ENCODE measurements around the gene CTDSP2. TPM values are rescaled to one million over a fixed set of nuclear protein-coding genes. Genes with fewer than 3 reads are reported as not detected.
"Not testable (repeated sequence)": the region's sequence is repeated elsewhere in the genome, so short reads cannot be mapped to it uniquely, and the experiment has no call there.

The CTDSP2 gene
- polyA plus RNA-seq, 1 donor: 131 TPM

- H3K36me3 ChIP-seq (ENCODE audit: control insufficient read depth, insufficient read depth, low read length): peaks cover 9% of the 10 kb centered on the region
- WGBS (ENCODE audit: insufficient coverage, low lambda C conversion rate): no CpG with 5 or more reads among the region's 4 CpGs
- peaks cover 10% of the 10 kb centered on the region for H3K4me1 ChIP-seq (ENCODE audit: control insufficient read depth, insufficient read depth, low read length)
- no peaks in the 10 kb centered on the region for H3K27me3 ChIP-seq (ENCODE audit: control insufficient read depth, insufficient read depth, low read length)
- no peaks in the 10 kb centered on the region for H3K9me3 ChIP-seq (ENCODE audit: control insufficient read depth, low read depth, low read length)
- H3K27ac ChIP-seq (ENCODE audit: low read length): no peak overlapping the region
- DNase-seq: no peak
- no peak overlapping the region for H3K4me3 ChIP-seq (ENCODE audit: low read length)
These were observed 66.1 kb downstream of the CTDSP2 start for GRCh38 chr12:57780284-57780897.

- no peaks in the 10 kb centered on the region for H3K27me3 ChIP-seq (ENCODE audit: control insufficient read depth, insufficient read depth, low read length)
- no peak for DNase-seq
- peaks cover 10% of the 10 kb centered on the region for H3K4me1 ChIP-seq (ENCODE audit: control insufficient read depth, insufficient read depth, low read length)
- H3K36me3 ChIP-seq (ENCODE audit: control insufficient read depth, insufficient read depth, low read length): peaks cover 5% of the 10 kb centered on the region
- no CpG with 5 or more reads among the region's 1 CpG for WGBS (ENCODE audit: insufficient coverage, low lambda C conversion rate)
- no peak overlapping the region for H3K4me3 ChIP-seq (ENCODE audit: low read length)
- no peaks in the 10 kb centered on the region for H3K9me3 ChIP-seq (ENCODE audit: control insufficient read depth, low read depth, low read length)
- H3K27ac ChIP-seq (ENCODE audit: low read length): no peak overlapping the region
These were observed 66.8 kb downstream of the CTDSP2 start for GRCh38 chr12:57779736-57780135.

GRCh38 chr12:57777911-57778310 is 68.6 kb downstream of the CTDSP2 start:
- H3K27ac ChIP-seq (ENCODE audit: low read length): no peak overlapping the region
- peaks cover 11% of the 10 kb centered on the region for H3K4me1 ChIP-seq (ENCODE audit: control insufficient read depth, insufficient read depth, low read length)
- H3K4me3 ChIP-seq (ENCODE audit: low read length): no peak overlapping the region
- H3K36me3 ChIP-seq (ENCODE audit: control insufficient read depth, insufficient read depth, low read length): peaks cover 5% of the 10 kb centered on the region
- no peaks in the 10 kb centered on the region for H3K9me3 ChIP-seq (ENCODE audit: control insufficient read depth, low read depth, low read length)
- no peaks in the 10 kb centered on the region for H3K27me3 ChIP-seq (ENCODE audit: control insufficient read depth, insufficient read depth, low read length)
- no peak for DNase-seq
- 100% methylated on average over 1 of the region's 7 CpGs for WGBS (ENCODE audit: insufficient coverage, low lambda C conversion rate)

GRCh38 chr12:57777367-57777766 is 69.2 kb downstream of the CTDSP2 start:
- Histone ChIP-seq H3K4me1 (ENCODE audit: control insufficient read depth, insufficient read depth, low read length) (peaks cover 9% of the 10 kb centered on the region), H3K27me3 (ENCODE audit: control insufficient read depth, insufficient read depth, low read length) (no peaks in the 10 kb centered on the region), H3K9me3 (ENCODE audit: control insufficient read depth, low read depth, low read length) (no peaks in the 10 kb centered on the region), H3K27ac (ENCODE audit: low read length) (no peak overlapping the region), H3K36me3 (ENCODE audit: control insufficient read depth, insufficient read depth, low read length) (peaks cover 5% of the 10 kb centered on the region), H3K4me3 (ENCODE audit: low read length) (no peak overlapping the region)
- DNase-seq: no peak
- 100% methylated on average over 1 of the region's 7 CpGs for WGBS (ENCODE audit: insufficient coverage, low lambda C conversion rate)

- H3K27ac ChIP-seq (ENCODE audit: low read length): no peak overlapping the region
- peaks cover 8% of the 10 kb centered on the region for H3K4me1 ChIP-seq (ENCODE audit: control insufficient read depth, insufficient read depth, low read length)
- no peaks in the 10 kb centered on the region for H3K27me3 ChIP-seq (ENCODE audit: control insufficient read depth, insufficient read depth, low read length)
- no peak for DNase-seq
- H3K4me3 ChIP-seq (ENCODE audit: low read length): no peak overlapping the region
- no peaks in the 10 kb centered on the region for H3K9me3 ChIP-seq (ENCODE audit: control insufficient read depth, low read depth, low read length)
- H3K36me3 ChIP-seq (ENCODE audit: control insufficient read depth, insufficient read depth, low read length): peaks cover 5% of the 10 kb centered on the region
- 88% methylated on average over 2 of the region's 2 CpGs for WGBS (ENCODE audit: insufficient coverage, low lambda C conversion rate)
These were observed 70.3 kb downstream of the CTDSP2 start for GRCh38 chr12:57776247-57776587.

GRCh38 chr12:57775563-57776246 is 70.8 kb downstream of the CTDSP2 start:
- WGBS (ENCODE audit: insufficient coverage, low lambda C conversion rate): 67% methylated on average over 1 of the region's 4 CpGs
- Histone ChIP-seq H3K27ac (ENCODE audit: low read length) (no peak overlapping the region), H3K9me3 (ENCODE audit: control insufficient read depth, low read depth, low read length) (no peaks in the 10 kb centered on the region), H3K36me3 (ENCODE audit: control insufficient read depth, insufficient read depth, low read length) (peaks cover 5% of the 10 kb centered on the region), H3K4me1 (ENCODE audit: control insufficient read depth, insufficient read depth, low read length) (peaks cover 12% of the 10 kb centered on the region), H3K27me3 (ENCODE audit: control insufficient read depth, insufficient read depth, low read length) (no peaks in the 10 kb centered on the region), H3K4me3 (ENCODE audit: low read length) (no peak overlapping the region)
- DNase-seq: no peak

- WGBS (ENCODE audit: insufficient coverage, low lambda C conversion rate): no CpG with 5 or more reads among the region's 3 CpGs
- Histone ChIP-seq H3K36me3 (ENCODE audit: control insufficient read depth, insufficient read depth, low read length) (peaks cover 5% of the 10 kb centered on the region), H3K27me3 (ENCODE audit: control insufficient read depth, insufficient read depth, low read length) (no peaks in the 10 kb centered on the region), H3K27ac (ENCODE audit: low read length) (no peak overlapping the region), H3K4me3 (ENCODE audit: low read length) (no peak overlapping the region), H3K9me3 (ENCODE audit: control insufficient read depth, low read depth, low read length) (no peaks in the 10 kb centered on the region), H3K4me1 (ENCODE audit: control insufficient read depth, insufficient read depth, low read length) (peaks cover 14% of the 10 kb centered on the region)
- DNase-seq: no peak
These were observed 71.5 kb downstream of the CTDSP2 start for GRCh38 chr12:57775044-57775443.

- H3K4me1 ChIP-seq (ENCODE audit: control insufficient read depth, insufficient read depth, low read length): peaks cover 14% of the 10 kb centered on the region
- H3K27ac ChIP-seq (ENCODE audit: low read length); DNase-seq; H3K9me3 ChIP-seq (ENCODE audit: control insufficient read depth, low read depth, low read length); H3K27me3 ChIP-seq (ENCODE audit: control insufficient read depth, insufficient read depth, low read length); H3K36me3 ChIP-seq (ENCODE audit: control insufficient read depth, insufficient read depth, low read length); H3K4me3 ChIP-seq (ENCODE audit: low read length): not testable (repeated sequence)
- no CpG with 5 or more reads among the region's 11 CpGs for WGBS (ENCODE audit: insufficient coverage, low lambda C conversion rate)
These were observed 71.9 kb downstream of the CTDSP2 start for GRCh38 chr12:57774634-57775033.

- DNase-seq: peak in 1 of 2 donors; percentile 35
- peaks cover 14% of the 10 kb centered on the region for H3K4me1 ChIP-seq (ENCODE audit: control insufficient read depth, insufficient read depth, low read length)
- 42% methylated on average over 4 of the region's 67 CpGs for WGBS (ENCODE audit: insufficient coverage, low lambda C conversion rate)
- H3K4me3 ChIP-seq (ENCODE audit: low read length): peak within 1 kb of the TSS; percentile 69
- no peaks in the 10 kb centered on the region for H3K9me3 ChIP-seq (ENCODE audit: control insufficient read depth, low read depth, low read length)
- H3K36me3 ChIP-seq (ENCODE audit: control insufficient read depth, insufficient read depth, low read length): peaks cover 18% of the 10 kb centered on the region
- peak within 1 kb of the TSS; percentile 83 for H3K27ac ChIP-seq (ENCODE audit: low read length)
- H3K27me3 ChIP-seq (ENCODE audit: control insufficient read depth, insufficient read depth, low read length): peaks cover under 1% of the 10 kb centered on the region
These were observed 73.9 kb downstream of the CTDSP2 start, which contains the start of gene EEF1AKMT3 for GRCh38 chr12:57772429-57773322. Gene EEF1AKMT3 (plus strand): TSS chr12:57772614. CDS start chr12:57772725, 111 bp downstream.

- Histone ChIP-seq H3K4me1 (ENCODE audit: control insufficient read depth, insufficient read depth, low read length) (peaks cover 15% of the 10 kb centered on the region), H3K27me3 (ENCODE audit: control insufficient read depth, insufficient read depth, low read length) (peaks cover 8% of the 10 kb centered on the region), H3K9me3 (ENCODE audit: control insufficient read depth, low read depth, low read length) (no peaks in the 10 kb centered on the region), H3K27ac (ENCODE audit: low read length) (peak within 1 kb of the TSS; percentile 83), H3K4me3 (ENCODE audit: low read length) (peak within 1 kb of the TSS; percentile 69), H3K36me3 (ENCODE audit: control insufficient read depth, insufficient read depth, low read length) (peaks cover 16% of the 10 kb centered on the region)
- WGBS (ENCODE audit: insufficient coverage, low lambda C conversion rate): 0% methylated on average over 1 of the region's 28 CpGs
- DNase-seq: peak; percentile 96 to 98
These were observed 74.6 kb downstream of the CTDSP2 start, which contains the start of gene METTL1 for GRCh38 chr12:57771873-57772428. Gene METTL1 (minus strand): TSS chr12:57772105. CDS start chr12:57772083, 22 bp downstream.

All from large intestine (tissue), 3 donors.